ENCODE data around the gene DOK3. TPM values are rescaled to one million over a fixed set of nuclear protein-coding genes. Genes with fewer than 3 reads are reported as not detected.

DOK3 gene
- total RNA-seq, 1 donor from 2014 or later: 6.7 TPM

DNA sequence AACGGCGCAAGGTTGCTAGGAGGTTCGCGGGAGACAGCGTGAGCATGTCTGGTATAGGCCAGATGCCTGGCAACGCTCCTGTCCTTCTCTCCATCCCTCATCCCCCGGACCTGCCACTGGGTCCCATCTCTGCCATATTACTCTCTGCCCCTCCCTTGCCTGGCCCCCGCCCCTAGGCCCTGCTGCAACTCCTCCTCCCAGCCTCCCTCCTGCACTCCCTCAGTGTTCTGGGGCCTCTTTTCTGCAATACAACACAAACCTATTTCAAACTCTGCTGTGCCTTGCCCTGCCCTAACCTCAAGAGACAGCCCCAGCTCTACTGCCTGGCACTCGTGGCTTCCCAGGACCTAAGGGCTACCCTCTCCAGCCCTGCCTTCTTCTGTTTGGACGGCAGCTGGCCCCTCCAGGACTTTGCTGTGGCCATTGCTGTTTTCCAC, 27.2 kb downstream of the DOK3 start:
- no peak for DNase-seq

DNA sequence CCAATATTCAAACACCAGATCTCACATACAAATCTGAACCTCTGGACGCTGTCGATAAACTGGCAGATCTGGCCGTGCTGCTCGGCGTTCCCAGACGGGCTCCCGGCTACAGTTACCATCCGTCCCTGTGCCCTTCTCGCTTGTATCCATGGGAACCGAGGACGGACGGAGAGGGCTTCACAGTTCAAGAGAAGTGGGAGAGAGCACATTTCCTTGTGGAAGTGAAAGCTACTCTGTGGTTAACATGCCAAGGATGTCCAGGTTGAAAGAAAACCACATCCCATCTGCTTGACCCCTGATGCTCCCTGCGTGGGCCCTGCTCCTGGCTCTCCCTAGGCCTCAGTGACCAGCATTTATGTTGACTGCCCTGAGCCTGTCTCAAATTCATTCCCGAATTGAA, 29.9 kb downstream of the DOK3 start:
- no peak for DNase-seq

DNA sequence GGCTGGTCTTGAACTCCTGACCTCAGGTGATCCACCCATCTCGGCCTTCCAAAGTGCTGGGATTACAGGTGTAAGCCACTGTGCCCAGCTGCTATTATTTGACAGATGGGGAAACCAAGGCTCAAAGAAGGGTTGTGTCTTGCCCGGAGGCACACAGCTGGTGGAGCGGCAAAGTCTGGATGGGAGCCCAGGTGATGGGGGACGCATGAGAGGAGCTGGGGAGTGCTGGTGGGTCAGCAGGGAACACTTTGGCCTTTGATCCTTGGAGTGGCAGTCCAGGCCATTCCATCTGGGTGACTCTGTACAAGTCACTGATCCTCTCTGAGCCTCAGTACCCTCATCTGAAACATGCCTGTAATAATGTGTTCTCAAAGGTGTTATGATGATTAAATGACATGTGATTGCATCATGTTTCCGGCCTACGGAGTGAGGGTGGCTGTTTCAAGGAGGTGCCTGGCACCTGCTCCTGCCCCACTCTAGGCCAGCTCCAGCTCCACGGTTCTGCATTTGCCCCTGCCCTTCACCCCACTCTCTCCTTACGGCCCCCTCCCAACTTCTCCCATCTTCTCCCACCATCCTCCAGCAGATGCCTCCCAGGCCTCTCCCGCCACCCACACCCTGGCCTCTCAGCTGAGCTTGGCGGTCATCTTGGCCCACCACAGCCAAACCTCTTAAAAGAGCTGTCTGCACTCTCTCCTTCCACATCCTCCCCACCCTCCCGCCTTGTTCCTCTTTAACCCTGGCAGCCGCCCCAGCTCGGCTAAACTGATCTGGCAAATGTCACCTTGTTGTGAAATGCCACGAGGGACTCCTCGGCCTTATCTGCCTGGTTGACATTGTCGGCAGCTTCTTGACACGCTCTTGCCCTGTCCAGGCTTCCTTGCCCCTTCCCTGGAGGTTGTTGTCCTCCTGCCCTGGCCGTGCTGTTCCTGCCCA, 30.6 kb downstream of the DOK3 start:
- DNase-seq: peak; percentile 66

DNA sequence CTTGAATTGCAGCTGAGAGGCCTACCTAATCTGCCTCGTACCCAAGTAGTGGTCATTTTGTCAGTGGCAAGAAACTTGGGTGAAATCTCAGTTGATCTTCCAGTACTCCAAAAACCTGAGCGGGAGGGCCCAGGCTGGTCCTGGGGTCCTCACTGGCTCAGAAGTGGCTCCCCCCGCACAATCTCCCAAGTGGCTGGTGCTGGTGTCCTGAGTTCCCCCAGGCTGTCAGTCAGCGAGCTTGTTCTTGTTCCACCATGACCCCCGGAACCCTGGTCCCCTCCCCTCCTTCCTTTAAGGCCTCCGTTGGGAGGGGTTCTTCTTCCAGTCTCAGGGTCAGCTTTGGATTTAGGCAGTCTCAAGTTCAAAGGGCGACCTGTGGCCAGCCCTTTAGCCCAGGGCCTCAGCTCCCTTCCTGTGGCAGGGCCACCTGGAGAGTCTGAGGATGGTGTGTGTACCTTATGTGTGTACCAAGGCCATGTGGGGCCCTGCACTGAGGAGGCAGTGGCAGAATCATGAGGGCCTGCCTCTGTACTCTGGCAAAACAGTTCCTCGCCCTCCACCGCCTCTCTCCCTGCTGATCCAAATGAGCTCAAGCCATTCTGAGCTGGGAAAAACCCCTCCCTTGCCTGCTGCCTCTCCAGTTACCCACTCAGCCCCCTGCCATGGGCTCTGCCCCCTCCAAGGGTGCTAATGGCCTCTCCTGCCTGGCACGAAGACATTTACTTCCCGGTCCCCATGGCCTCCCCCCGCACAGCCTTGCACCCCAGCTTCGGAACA, 31.7 kb downstream of the DOK3 start:
- no peak for DNase-seq

DNA sequence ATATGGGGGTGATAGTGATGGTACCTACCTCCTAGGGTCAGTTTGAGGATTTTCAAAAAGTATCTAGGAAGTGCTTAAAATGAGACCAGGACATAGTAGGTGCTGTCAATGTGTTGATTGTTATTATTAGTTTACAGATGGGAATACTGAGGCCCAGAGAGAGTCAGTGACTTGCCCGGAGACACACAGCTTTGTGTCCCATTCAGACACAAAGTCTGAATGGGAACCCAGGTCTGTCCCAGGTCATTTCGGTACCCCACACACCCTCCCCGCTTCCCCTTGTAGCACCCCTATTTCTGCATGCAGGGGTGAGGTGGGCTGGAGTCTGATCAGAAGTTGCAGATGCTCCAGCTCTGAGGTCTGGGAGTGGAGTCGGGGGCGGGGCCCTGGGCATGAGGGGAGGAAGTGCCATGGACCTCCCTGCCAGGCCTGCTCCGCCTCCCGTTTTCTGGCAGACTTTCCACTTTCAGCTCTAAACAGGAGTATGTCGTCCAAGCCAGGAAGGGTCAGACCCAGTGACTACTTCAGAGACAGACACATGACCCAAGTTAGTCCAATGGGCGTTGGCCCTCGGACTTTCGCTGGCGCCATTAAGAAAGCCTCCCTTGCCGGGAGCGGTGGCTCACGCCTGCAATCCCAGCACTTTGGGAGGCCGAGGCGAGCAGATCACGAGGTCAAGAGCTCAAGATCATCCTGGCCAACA, 32.9 kb downstream of the DOK3 start:
- no peak for DNase-seq

DNA sequence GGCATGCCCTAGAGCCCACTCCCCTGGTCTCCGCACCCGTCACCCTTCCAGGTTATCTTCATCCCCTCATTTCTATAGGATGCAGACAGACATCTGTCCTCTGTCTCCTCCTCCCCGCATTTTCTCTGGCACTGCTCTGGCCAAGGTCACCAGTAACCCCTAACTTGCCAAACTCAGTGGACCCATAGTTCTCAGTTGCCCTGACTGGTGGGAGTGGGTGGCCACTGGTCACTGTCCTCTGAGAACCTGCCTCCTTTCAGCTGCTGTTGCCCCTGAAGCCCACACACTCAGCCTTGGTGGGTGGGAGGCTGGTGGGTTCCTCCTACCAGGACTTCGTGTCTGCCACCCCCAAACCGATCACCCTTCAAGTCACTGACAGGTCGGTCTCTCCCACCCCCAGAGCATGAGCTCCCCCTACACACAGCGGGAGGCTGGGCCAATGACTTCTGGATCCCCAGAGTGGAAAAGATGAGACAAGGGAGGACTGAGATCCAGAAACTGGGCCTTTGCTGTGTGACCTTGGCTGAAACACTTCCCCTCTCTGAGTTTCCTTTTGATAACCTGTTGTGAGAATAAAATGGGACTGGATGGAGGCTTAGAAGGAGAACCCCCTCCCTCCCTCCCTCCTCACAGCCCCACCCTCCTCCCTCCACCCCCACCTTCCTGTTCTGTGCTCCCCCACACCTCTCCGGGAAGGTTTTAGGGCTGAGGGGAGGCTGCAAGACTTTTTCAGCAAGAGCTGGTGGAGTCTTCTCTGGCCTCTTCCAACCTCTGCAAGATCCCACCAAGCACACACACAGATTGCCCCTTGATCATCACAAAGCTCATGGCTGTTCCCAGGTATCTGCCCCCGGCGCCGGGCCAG, 33.8 kb downstream of the DOK3 start:
- no peak for DNase-seq

DNA sequence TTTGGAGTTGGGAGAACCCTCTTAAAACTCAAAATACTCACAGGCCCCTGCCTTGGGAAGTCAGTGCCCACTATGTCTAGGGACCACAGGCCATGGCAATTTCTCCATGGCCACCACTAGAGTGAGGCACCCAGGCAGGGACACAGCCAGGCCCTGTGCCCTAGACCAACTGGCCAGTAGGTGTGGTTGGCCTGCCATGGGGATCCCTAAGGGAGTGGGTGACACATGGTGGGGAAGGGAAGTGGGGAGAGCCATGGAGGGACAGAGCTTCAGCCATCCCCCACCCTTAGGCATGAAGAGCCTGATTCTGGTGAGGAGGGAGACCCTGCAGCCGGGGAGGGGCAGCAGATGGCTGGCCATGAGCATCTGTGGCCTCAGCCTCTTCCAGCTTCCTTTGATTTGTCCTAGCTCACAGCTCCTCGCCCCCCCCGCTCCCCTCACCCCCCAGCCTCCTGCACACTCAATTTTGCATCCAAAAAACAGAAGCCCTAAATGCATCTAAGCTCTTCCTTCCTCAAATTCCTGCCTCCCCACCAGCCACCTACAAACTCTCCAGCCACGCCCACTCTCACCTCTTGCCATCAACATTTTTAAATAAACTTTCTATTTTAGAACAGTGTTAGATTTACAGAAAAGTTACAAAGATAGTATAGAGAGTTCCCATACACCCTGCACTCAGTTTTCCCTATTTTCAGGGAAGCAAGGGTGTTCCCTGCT, 34.6 kb downstream of the DOK3 start:
- no peak for DNase-seq

DNA sequence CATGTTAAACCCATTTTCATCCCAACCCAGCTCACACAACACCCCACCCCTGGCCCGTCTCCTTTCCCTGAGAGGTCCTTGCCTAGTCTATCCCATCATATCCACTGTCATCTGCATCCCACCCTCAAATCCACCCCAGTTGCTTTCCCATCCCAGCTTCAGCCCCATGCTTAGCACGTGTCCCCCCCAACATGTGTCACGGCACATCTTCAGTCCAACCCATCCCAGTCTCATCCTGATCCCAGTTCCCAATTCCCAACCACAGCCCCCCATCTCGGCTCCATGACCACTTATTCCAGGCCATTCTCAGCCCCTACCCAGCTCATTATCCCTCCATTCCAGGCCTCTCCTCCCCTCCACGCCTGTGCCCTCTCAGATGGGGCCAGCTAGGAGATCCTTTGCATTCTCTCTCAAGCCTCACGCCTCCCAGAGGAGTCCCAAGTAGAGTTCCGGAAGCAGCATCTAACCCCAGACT, 35.6 kb downstream of the DOK3 start:
- no peak for DNase-seq

DNA sequence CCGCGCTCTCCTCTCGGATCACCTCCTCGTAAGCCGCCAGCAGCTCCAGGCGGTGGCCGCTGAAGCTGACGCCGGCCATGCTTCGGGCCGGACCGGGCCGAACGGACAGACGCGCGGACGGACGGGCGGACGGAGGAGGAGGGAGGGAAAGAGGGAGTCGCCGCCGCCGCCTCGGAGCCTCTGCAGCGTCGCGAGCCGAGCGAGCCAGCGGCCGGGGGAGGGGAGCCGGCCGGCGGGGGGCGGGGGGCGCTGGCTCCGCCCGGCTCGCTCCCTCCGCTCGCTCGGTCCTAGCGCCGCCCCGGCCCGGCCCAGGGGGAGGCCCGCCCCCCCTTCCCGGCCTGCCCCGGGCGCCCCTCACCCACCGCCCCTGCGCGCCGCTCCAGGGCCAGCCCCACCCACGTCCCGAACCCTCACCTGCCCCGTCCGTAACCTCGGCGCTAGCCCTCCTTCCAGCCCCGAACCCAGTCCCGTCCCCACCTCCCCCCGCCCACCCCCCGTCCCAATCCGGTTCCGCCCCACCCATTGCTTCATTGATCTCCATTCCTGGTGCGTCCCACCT, 36.1 kb downstream of the DOK3 start, which contains the start of gene DBN1:
DBN1 (minus strand) TSS at position 192 of the 559 bp plus-strand sequence; CDS start at position 79, 113 bp downstream.
- DNase-seq: peak; percentile 86

DNA sequence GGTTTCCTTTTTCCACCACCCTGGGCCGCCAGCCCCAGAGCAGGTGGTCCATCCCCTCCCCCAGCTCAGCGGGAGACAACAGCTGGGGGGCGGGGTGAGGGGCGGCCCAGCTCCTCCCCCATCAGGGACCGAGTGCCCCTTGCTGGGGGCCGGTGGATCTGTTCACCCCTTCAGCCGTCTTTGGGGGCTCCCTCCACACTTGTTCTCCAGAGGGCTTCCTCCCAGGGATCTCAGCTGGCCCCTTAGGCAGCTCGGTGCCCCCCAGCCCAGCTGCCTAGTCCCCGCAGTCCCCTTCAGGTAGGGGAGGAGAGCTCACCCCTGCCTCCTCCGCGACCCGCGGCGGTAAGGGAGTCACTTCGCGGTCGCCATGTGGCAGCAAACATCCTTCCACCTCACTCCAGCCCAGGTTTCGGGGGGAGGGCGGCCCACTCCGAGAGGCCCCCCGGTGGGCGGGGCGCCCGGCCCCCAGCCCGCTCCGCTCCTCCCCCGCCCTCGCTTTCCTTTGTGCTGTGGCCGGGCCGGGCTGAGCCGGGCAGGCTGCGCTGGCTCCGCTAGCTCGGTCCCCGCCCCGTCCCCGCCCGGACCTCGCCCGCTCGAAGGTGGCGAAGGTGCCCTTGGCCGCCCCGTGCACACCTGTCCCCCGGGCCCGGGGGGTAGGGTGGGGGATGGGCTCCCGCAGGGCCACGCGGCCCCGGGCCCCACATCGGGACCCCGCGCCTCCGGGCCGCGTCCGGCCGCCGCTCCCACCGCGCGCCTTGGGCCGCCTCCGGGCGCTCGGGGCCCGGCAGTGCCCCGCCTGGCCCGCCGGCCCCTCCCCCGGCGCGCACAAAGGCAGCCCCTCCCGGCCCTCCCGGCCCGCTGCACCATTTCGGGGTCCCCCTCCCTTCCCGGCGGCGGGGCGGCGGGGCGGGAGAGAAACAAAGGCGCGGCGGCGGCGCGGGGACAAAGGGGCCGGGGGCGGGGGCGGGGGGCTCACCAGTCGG, 36.9 kb downstream of the DOK3 start:
- DNase-seq: peak; percentile 82

DNA sequence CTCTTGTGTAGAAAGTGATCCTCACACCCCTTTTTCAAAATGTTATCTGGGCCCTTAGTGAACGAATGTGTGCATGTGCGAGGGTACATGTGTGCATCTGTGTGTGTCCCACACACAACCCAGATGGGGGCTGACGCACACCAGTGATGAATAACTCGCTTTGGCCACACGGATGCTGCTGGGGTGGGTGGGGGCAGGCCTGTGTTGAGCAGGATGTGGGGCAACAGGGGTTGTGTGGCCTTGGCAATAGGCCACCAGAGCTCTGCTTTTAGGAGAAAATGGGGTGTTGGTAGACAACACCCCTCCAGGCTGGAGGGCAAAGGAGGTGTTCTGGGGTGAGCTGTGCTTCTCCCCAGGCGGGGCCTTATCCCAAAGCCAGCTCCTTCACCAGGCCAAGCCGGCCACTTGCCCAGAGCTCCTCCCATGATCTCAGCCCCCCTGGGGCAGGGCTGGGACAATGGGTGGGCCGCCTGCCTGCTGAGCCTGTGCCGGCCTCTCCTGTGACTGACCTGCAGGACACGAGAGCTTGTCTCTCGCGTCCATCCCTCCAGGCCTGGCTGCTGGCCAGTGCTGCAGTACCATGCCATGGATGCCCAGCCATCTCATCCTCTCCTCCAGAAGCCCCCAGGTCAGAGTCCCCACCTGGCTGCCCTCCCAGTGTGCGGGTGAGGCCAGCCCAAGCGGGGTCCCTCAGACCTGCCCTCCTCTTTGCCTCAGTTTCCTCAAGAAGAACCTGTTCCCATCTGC, 37.8 kb downstream of the DOK3 start:
- no peak for DNase-seq

DNA sequence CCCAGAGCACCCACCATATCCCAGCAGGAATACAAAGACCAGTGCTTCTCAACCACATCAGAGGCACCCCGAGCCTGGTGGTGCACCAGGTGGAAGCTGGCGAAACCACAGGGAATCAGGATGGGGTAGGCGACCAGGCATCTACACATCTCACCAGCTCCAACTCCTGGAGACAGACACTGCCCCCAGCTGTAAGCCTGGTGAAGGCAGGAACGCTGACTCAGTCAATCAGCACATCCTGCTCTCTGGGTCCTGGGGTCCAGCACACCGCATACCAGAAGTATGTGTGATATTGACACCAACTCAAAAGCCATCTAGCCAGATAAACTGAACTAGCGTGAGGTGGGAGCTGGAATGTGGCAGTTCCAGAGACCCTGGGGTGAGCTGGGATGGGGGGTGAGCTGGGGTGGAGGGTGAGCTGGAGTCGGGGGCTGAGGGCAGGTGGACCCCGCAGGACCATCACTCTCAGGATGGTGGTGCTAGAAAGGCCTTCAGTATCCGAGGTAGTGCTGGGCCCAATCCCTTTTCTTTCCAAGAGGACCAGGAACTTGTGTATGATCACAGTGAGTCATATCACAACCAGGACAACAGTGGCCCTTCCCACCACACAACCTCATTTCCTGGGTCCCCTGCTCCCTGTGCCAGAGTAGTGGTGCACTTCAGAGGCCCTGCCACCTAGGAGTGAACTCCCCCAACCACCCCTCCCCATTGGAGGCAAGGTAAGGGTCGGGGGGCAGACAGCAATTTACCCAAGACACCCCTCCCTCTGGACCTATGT, 38.7 kb downstream of the DOK3 start:
- no peak for DNase-seq

DNA sequence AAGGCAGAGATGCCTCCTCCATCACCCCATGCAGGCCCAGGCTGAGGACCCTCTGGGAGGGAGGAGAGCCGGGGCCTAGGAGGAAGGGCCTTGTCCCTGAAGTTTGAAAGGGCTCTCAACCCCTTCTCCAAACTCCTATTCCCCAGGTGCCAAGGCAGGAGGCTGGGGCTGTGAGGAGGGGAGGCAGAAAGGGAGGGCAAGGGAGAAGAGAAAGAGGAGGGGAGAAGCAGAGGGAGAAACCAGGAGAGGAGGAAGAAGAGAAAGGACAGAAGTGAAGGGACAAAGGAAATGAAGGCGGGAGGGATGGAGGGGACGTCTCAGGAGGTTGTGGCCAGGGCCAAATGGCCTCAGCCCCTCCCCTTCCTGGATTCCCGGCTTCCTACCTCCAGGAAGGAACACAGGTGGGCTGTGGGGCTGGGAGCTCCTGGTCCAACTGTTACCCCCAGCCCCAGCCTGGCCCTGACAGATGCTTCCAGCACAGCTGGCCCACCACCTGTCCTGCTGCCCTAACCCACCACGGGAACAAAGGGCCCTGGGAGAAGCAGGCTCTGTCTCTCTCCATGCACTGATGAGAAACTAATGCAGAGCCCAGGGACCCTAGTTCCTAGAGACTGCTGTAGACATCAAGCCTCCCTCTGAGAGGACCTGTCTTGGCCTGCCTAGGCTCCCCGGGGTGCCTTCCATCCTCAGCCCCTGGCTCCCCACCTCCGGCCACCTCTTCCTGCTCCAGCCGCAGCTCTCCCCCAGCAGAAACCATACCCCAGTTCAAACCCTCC, 39.7 kb downstream of the DOK3 start:
- no peak for DNase-seq

DNA sequence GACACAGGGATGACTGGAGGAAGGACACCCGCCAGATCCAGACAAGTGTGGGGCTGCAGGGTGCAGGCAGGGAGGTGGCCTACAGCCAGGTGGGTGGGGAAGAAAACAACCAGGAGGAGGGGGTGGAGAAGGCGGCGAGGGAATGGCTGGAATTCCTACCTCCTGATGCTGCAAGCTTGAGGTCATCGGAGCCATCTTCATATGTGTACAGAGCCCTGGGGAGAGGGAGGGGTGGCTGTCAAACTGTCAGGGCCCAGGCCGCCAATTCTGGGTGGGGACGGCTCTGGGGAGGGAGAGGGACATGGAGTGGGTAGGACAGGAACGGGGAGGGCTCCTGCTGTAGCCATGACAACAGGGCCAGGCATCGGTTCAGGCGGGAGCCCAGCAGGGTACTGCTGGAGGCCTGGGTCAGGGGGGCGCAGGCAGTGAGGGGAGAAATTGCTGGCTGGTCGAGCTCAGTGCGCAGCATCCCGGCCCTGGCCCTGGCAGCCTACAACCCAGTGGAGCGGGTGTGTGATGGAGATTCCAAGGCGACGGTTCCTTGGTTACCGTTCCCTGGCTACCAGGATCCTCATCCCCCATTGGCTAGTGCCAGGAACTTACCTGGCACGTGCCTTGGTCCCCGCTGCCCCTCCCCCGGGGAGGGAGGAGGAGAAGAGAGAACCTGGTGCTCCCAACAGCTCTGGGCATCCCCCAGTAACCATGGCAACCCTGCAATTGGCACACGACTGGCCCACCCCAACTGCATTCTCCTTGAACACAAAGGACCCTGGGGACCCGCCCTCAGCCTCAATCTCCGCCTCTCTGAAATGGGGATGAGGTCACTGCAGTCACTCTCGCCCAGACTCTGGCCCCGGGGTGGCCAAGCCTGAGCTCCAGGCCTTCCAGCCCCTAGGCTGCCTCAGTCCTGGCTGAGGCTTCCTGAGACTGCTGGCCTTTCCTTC, 40.7 kb downstream of the DOK3 start:
- no peak for DNase-seq

DNA sequence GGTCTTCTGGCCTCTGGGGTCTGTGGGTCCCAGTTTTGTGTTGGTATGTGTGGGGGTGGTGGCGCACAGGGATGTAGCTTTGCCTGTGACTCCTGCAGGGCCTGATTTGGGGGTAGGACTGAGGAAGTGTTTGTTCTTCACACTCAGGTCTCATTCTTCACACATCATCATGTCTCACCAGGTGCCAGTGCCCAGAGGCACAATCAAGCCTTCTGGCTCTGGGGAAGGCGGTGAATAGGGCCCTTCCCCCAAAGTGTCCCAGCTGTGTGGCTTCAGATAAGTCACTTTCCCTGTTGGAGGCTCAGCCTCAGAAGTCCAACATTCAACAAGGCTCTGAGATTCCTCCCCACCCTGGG, 41.3 kb downstream of the DOK3 start:
- DNase-seq: no peak

DNA sequence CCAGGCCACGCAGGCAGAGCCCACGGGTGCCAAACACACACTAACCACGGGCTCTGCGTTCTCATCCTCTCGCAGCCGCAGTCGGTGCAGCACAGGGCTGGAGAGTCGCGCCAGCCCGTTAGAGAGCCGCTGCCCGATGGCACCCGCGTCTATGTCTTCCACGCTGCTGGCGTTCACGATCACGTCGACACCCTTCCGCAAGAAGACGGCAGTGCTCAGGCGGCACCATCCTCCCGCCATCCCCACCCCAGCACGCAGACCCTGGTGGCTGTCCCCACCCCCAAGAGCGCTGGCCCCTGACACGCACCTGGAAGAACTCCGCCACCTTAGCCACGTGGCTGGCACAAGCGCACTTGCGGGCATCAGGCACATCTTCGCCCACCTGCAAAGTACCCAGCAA, 42.2 kb downstream of the DOK3 start:
- DNase-seq: no peak
